Kidney epithelial cell (primary cell): Measurements from ENCODE around the gene NUP205. TPM values are rescaled to one million over a fixed set of nuclear protein-coding genes. Genes with fewer than 3 reads are reported as not detected.
"Not testable (repeated sequence)": the region's sequence is repeated elsewhere in the genome, so short reads cannot be mapped to it uniquely, and the experiment has no call there.

Source experiments
- DNase-seq: peaks from one replicate; pipeline ENCODE4 v3.0.0-alpha.2; 2010; ENCODE audit warnings: low read depth
- H3K27me3 ChIP-seq: 2 replicates; pipeline ENCODE4 v1.6.0; 2011; ENCODE audit warnings: low read length; ENCODE audit not compliant: control insufficient read depth, insufficient read depth
- H3K36me3 ChIP-seq: 2 replicates; pipeline ENCODE4 v1.5.1; 2011; ENCODE audit warnings: low read length; ENCODE audit not compliant: control insufficient read depth, insufficient read depth
- H3K4me3 ChIP-seq: 2 replicates; pipeline ENCODE4 v1.5.1; 2011; ENCODE audit warnings: low read depth, mild to moderate bottlenecking, control low read depth, low read length
- total RNA-seq: library from RNA; depleted of rRNA; stranded (reverse); fragments of >200 nt; gene quantifications from 2 replicates; pipeline ENCODE4 v1.2.3, GENCODE V29; 2015
- TF ChIP-seq, protein P1 (sequence below): IDR thresholded peaks from 2 replicates; pipeline ENCODE4 v1.5.1; 2011; ENCODE audit warnings: mild to moderate bottlenecking, moderate library complexity, low read length, control low read depth, inconsistent platforms; ENCODE audit not compliant: insufficient read depth, poor library complexity, severe bottlenecking

NUP205 gene
- total RNA-seq, 1 donor from 2014 or later = 58.1 TPM

DNA sequence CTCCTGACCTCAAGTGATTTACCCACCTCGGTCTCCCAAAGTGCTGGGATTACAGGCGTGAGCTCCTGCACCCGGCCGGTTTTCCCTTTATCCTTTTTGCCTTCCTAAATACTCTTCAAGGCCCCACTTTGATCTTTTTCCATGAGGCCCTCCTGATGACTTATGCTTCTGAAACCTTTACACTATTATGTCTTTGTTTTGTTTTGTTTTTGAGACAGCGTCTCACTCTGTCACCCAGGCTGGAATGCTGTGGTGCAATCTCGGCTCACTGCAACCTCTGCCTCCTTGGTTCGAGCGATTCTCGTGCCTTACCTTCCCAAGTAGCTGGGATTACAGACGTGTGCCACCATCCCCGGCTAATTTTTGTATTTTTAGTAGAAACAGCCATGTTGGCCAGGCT, 108.4 kb downstream of the NUP205 start:
- TF ChIP-seq, protein P1, sequence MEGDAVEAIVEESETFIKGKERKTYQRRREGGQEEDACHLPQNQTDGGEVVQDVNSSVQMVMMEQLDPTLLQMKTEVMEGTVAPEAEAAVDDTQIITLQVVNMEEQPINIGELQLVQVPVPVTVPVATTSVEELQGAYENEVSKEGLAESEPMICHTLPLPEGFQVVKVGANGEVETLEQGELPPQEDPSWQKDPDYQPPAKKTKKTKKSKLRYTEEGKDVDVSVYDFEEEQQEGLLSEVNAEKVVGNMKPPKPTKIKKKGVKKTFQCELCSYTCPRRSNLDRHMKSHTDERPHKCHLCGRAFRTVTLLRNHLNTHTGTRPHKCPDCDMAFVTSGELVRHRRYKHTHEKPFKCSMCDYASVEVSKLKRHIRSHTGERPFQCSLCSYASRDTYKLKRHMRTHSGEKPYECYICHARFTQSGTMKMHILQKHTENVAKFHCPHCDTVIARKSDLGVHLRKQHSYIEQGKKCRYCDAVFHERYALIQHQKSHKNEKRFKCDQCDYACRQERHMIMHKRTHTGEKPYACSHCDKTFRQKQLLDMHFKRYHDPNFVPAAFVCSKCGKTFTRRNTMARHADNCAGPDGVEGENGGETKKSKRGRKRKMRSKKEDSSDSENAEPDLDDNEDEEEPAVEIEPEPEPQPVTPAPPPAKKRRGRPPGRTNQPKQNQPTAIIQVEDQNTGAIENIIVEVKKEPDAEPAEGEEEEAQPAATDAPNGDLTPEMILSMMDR = no peak

DNA sequence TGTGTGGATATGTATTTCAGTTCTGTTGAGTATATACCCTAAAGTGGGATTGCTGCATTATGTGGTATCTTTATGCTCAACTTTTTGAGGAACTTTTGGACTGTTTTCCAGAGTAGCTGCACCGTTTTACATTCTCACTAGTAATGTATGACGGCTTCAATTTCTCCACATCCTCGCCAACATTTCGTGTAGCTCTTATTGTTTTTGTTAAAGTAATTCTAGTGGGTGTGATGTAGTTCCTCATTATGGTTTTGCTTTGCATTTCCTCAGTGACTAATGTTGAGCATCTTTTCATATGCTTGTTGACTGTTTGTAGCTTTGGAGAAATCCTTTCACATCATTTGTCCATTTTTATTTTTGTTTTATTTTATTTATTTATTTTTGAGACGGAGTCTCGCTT, 109.1 kb downstream of the NUP205 start:
- Histone ChIP-seq H3K4me3 (no peak overlapping the region), H3K27me3 (no peaks in the 10 kb centered on the region), H3K36me3 (no peaks in the 10 kb centered on the region)
- TF ChIP-seq, protein P1 = no peak
- no peak for DNase-seq

More for the DNA sequence above, 108.4 kb downstream of the NUP205 start:
- Histone ChIP-seq H3K4me3 (no peak overlapping the region), H3K36me3 (no peaks in the 10 kb centered on the region), H3K27me3 (no peaks in the 10 kb centered on the region)
- no peak for DNase-seq

- H3K36me3 ChIP-seq, DNase-seq, H3K4me3 ChIP-seq, H3K27me3 ChIP-seq: not testable (repeated sequence)
These were observed 109.9 kb downstream of the NUP205 start for GRCh38 chr7:135667626-135668025.

DNA sequence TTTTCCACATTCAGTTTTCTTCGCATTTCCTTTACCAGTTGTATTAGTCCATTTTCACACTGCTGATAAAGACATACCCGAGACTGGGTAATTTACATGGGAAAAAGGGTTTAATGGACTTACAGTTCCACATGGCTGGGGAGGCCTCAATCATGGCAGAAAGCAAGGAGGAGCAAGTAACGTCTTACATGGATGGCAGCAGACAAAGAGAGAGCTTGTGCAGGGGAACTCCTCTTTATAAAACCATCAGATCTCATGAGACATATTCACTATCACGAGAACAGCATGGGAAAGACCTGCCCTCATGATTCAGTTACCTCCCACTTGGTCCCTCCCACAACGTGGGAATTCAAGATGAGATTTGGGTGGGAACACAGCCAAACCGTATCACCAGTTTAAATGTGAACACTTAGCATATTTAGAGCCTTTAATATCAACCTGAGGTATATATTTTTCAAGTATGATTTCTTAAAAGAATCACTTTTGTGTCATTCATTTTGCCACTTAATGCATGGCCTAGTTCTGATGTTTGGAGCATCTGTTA, 111.2 kb downstream of the NUP205 start:
- H3K27me3 ChIP-seq, H3K36me3 ChIP-seq, DNase-seq, H3K4me3 ChIP-seq: not testable (repeated sequence)

DNA sequence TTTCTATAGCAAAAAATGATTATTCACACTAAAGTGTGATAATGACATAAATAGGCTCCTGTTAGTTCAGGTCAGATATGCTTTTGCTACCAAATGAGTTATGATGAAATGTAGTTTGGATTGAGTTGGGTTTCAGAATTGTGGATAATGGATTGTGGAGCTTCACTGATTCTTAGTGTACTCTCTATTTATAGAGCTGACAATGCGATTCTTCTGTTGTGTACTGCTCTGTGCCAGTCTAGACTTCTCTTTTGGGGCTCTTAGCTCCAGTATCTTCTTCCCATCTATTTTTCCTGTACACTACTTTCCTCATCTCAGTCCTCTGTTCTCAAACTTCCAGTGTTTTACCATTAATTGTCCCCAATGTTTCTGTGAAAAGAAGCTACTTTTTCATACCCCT, 112.1 kb downstream of the NUP205 start:
- Histone ChIP-seq H3K27me3 (no peaks in the 10 kb centered on the region), H3K4me3 (no peak overlapping the region), H3K36me3 (no peaks in the 10 kb centered on the region)
- no peak for DNase-seq
- TF ChIP-seq, protein P1 = no peak

GRCh38 chr7:135670179-135670578, 112.5 kb downstream of the NUP205 start:
- Histone ChIP-seq H3K36me3 (no peaks in the 10 kb centered on the region), H3K27me3 (no peaks in the 10 kb centered on the region), H3K4me3 (no peak overlapping the region)
- DNase-seq = no peak
- TF ChIP-seq, protein P1 = no peak

GRCh38 chr7:135672560-135673359, 115.0 kb downstream of the NUP205 start:
- Histone ChIP-seq H3K36me3 (no peaks in the 10 kb centered on the region), H3K4me3 (no peak overlapping the region), H3K27me3 (no peaks in the 10 kb centered on the region)
- no peak for DNase-seq
- TF ChIP-seq, protein P1 = peak; percentile 84
